Esophagus muscularis mucosa (tissue), 4 donors: Measurements from ENCODE around the gene RYR1.

Source experiments
- CTCF ChIP-seq, 3 experiments: fragments of 200-600 bp in 2 of 3; fragments of 450-650 bp in 1 of 3; sonication (generic) in 2 of 3; IDR thresholded peaks; one replicate each; pipeline ENCODE4 v1.5.1; 2017 to 2019; ENCODE audit warnings: antibody characterized with exemption in 3 of 3, mild to moderate bottlenecking in 2 of 3, moderate library complexity in 1 of 3
- EP300 ChIP-seq: sonication (generic); formaldehyde crosslinking; IDR thresholded peaks from one replicate; pipeline ENCODE4 v1.6.1; 2017; ENCODE audit warnings: antibody characterized with exemption
- POLR2A ChIP-seq: fragments of 450-650 bp; IDR thresholded peaks from one replicate; pipeline ENCODE4 v1.6.1; 2017; ENCODE audit warnings: antibody characterized with exemption, moderate library complexity, mild to moderate bottlenecking, low read depth
- POLR2AphosphoS5 ChIP-seq, 2 donors: sonication (generic); formaldehyde crosslinking; IDR thresholded peaks; one replicate each; pipeline ENCODE4 v1.6.1; 2017; ENCODE audit warnings: antibody characterized with exemption in 2 of 2

GRCh38 chr19:38544569-38545315 is 111.3 kb downstream of the RYR1 start:
- TF ChIP-seq CTCF (IDR thresholded peaks at IDR 0.05) = peak in 1 of 3 experiments; percentile 62
- TF ChIP-seq POLR2A = no peak
- no peak for TF ChIP-seq POLR2AphosphoS5 (IDR thresholded peaks at IDR 0.05)
- TF ChIP-seq EP300 = no peak
